ENCODE results near the gene MSI2.
A peak's percentile ranks its signal among the peaks of the same experiment; 100 is the strongest.

MSI2 gene

DNA sequence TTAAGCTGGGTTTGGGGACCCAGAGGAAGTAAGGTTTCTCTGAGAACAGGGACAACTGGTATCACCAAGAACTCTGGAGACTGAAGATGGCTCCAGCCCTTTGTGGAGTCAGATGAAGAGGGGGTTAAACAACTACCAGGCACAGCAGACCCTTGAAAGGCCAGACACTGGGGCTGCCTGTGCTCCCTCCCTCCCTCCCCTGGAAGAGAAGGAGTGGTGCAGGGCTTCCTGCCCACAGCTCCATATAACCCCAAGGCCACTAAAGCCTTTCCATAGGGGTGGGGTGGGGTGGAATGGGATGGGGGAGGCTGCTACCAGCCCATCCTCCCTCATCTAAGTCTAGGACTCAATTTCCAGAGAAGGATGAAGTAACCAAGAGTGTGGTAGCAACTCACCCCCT is 422.1 kb downstream of the MSI2 start:
- no peak for DNase-seq

DNA sequence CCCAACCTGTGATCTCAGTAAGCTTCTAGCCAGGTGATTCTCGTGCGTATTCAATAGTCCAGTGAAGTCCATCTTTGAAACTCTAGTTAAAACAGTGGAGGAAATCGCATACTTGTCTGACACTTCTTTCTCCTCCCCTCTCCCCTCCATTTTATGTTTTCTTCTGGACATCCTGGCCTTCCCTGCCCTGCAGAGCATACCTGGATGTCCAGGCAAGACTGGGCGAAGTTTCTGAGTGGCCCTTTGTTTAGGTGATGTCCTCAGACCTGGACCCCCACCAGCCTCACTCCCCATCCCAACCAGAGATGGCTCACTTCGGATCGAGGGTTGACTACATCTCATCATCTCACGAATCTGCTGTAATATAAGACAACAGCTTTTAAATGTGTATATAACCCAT is 423.0 kb downstream of the MSI2 start:
- no peak for DNase-seq

GRCh38 chr17:57679906-57680695 is 423.8 kb downstream of the MSI2 start:
- DNase-seq = no peak

DNA sequence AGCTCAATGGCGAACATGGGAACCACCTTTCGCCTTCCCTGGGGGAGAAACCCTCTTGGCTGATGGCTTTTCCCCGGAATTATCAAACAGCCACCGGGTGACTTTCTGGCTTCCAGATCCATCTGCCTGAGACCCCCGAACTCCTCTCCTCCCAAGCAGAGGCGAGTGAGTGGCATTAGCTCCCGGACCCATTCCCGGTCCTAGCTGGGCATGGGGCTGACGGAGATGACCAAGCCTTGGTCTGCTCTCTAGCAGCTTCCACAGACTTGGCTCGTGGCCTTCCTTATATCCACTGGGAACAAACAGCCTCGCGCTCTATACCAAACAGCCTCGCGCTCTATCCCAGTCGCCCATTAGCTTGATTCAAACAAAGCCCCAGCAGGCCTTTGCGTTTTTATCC is 426.4 kb downstream of the MSI2 start:
- DNase-seq = no peak

DNA sequence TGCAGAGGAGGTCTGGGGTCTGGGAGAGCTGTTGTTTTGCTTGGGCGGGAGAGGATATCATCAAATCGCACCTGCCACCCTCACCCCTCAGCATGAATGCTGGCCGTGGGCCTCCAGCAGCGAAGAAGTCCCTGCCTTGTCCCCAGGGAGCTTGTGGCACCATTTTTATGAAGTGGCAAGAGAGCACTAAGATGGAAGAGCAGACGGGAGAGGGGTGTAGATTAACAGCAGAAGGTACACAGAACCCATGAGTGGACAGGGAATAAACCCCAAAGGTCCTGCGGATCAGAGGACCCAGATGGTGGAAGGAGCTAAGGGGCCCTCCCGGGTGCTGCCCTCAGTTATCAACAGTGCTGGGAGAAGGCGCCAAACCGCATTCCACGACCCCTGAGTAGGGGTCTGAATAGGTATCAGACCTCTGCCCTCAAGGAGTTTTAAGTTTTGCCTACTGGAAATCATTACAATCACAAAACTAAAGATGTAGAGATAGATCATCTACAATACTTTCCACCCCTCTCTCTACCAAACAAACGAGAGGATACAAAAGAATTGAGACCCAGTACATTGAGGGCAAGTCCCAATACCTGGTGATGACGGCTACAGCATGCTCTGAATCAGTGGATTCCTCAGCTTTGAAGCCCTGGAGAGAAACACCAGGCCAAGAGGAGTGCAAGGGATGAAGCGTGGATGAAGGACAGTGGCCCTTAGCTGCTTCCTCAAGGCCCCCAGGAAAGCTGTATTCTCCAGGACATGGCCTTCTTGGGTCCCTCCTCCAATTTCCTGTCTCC is 428.6 kb downstream of the MSI2 start:
- DNase-seq = no peak

DNA sequence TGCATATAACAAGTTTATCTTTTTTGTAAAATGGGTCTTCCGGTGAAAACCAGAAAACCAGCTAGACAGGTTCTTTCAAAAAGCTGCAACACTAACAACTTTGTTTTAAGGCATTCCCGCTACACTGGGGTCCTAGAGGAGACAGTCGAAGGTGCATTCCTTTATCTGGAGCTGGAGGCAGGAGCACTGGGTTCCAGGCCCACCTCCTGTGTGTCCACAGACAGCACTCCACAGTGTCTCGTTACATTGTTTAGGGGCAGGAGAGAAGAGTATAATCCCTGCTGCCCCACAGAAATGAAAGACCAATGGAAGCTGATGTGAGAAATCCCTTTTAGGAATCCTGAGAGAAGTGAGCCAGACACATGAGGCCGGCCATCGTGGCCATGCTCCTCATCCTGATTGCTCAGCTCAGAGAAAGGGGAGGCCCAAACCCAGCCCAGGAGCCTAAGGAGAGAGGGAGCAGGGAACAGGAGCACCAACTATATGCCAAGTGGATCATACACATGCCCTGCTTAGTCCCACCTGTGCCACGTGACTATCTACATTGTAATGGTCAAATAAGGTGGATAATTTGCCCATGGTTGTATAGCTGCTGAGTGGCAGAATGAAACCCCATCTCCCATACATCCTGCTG is 429.3 kb downstream of the MSI2 start:
- no peak for DNase-seq

GRCh38 chr17:57687642-57688041 is 431.3 kb downstream of the MSI2 start:
- DNase-seq = no peak

GRCh38 chr17:57689254-57689653 is 432.9 kb downstream of the MSI2 start:
- DNase-seq = no peak

- no peak for DNase-seq
Measured at GRCh38 chr17:57691939-57692338, 435.6 kb downstream of the MSI2 start.

DNA sequence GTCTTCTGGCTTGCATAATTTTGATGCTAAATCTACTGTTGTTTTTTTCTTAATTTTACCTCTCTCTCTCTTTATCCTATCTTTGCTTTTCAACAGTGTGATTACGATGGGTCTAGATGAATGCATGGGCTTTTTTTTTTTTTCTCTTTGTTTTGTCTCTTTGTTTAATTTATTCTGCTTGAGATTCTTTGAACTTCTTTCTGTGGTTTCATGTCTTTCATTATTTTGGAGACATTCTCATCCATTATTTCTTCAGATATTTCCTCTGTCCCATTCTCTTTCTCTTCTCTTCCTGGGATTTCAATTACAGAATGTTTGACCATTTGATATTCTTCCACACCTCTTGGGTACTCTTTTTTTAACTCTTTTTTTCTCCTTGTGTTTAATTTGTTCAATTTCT is 436.4 kb downstream of the MSI2 start:
- no peak for DNase-seq

GRCh38 chr17:57694051-57694450 is 437.7 kb downstream of the MSI2 start:
- no peak for DNase-seq

- DNase-seq = no peak
Measured at GRCh38 chr17:57696050-57696449, 439.7 kb downstream of the MSI2 start.

- DNase-seq = no peak
Measured at GRCh38 chr17:57697197-57697596, 440.9 kb downstream of the MSI2 start.

- DNase-seq = no peak
Measured at GRCh38 chr17:57697891-57698711, 441.8 kb downstream of the MSI2 start.

- peak in 1 of 2 experiments; percentile 50 for DNase-seq
Measured at GRCh38 chr17:57699751-57700219, 443.5 kb downstream of the MSI2 start.

GRCh38 chr17:57701124-57701523 is 444.8 kb downstream of the MSI2 start:
- DNase-seq = no peak

DNA sequence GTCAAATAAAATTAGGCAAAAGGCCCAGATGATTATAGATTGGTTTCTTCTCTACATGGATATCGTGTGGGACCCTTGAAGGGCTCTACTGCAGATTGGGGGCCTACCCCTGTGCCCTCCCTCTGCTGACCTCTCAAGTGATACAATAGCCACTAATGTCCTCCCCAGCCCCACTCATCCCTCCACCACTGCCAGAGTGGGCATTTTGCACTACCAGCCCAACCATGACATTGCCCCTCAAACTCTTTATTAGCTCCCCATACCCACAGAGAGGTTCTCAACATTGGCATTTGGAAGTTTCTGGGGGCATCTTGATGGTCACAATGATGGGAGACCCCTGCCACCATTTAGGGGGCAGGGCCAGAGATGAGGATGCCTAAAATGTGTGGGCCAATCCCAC is 446.9 kb downstream of the MSI2 start:
- DNase-seq = no peak

DNA sequence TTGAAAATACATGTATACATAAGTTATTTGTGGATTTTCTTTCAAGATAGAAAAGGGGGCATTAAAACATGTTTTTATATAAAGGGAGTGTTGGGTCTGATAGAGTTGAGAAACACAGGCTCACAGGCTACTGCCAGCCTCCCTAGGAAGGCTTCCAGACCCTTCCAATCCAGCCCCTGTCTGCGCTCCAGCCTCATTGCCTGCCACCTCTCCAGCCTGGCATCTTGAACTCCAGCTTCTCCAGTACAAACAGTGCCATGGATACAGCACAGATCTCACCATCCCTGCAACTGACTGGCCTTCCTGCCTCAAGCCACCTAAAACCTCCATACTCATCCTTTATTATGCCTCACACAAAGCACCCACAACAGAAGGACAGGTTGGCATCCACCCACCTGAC is 448.1 kb downstream of the MSI2 start:
- no peak for DNase-seq

GRCh38 chr17:57705921-57706695 is 449.8 kb downstream of the MSI2 start:
- no peak for DNase-seq

DNA sequence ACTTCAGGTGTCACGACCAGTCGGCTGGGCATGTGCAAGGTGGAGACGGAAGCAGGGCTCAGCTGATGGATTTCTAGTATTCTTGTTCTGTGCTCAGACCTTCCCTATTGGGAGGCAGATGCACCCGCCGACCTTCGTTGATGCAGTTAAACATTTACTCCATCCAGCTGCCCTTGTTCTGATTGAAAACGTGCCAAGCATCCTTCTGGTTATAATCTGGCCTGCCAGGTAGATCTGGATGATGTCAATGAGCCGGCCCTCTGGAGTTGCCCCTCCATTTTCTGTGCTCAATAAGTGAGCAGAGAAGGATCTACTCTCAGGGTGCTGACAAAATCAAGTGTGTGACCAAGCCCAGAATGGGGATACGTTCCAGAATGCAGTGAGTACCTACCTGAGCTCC is 450.4 kb downstream of the MSI2 start:
- no peak for DNase-seq

DNA sequence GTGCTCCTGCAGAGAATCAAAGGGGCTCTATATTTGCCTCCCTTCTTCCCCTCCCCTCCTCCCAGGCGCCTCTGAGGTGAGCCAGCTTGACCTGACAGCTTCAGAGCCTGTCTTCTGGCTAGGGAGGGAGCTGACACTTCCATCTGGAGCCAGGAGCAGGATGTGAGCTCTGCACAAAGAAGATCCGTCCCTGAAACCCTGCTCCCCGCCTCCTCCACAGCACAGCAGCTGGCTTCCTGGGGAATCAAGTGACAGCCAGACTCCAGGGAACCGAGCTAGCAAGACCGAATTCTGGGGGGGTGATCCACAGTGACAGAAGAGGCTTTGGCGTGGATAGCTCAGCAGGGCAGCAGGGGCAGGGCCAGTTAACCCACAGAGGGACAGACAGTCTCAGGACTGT is 451.6 kb downstream of the MSI2 start:
- DNase-seq = peak; percentile 35 to 74

DNA sequence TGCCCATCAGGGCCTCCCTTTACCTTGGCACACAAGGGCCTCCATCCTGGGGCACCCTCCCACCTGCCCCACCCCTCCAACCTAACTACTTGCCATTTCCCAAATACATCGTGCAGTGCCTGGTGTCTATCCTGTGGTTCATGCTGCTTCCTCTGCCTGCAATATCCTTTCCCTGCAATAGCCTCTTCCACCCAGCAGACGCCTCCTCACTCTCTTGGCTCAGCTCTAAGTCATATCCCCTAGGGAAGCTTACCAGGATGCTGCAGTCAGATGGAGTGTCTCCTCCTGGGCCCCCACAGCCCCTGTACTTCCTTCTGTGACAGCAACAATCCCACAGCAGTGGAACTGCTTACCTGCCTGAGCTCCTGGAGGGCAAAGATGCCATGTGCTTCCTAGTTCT is 452.1 kb downstream of the MSI2 start:
- no peak for DNase-seq

All from NCI-H2081 (cell line).